ENCODE results near the gene ARHGAP33. TPM values are rescaled to one million over a fixed set of nuclear protein-coding genes. Genes with fewer than 3 reads are reported as not detected.

The ARHGAP33 gene
- total and polyA plus RNA-seq, 2 donors from 2014 or later = 5.6 to 18.5 TPM

DNA sequence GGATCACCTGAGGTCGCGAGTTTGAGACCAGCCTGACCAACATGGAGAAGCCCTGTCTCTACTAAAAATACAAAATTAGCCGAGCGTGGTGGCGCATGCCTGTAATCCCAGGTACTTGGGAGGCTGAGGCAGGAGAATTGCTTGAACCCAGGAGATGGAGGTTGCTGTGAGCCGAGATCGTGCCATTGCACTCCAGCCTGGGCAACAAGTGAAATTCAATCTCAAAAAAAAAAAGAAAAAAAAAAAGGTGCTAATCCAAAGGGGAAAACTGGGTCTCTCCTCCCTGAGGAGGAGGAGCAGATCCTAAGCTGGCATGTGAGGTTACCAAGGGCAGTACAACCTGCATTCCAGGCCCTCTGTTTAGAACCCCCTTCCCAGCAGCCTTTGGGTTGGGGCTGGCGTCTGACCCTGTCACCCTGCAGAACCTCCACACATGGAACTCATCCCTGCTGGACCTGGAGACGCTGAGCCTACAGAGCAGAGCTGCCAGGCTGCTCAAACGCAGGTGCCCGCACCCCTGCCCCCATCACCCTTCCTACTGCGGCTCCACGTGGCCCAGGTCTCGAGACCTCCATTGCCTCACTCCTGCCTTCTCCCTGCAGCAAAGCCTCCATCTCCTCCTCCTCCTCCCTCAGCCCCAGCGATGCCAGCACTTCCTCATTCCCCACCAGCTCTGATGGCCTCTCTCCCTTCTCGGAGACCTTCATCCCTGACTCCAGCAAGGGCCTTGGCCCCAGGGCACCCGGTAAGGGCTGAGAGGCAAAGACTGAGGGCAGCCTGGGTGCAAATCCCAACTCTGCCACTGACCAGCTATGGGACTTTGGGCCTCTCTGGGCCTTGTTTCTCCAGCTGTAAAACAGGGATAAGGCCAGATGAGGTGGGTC lies 10.7 kb upstream of the ARHGAP33 start:
- Histone ChIP-seq H3K27ac (ENCODE audit: low read depth in 2 of 2, low read length in 2 of 2) (no peak overlapping the region), H3K9ac (ENCODE audit: low read length in 3 of 3) (no peak overlapping the region), H3K4me1 (ENCODE audit: control insufficient read depth in 2 of 3, insufficient read depth in 2 of 3, low read depth in 1 of 3, low read length in 3 of 3) (peaks cover 0 to 3% (median 0%) of the 10 kb centered on the region in 3 donors), H3K36me3 (ENCODE audit: control insufficient read depth in 2 of 3, insufficient read depth in 3 of 3, low read length in 3 of 3) (peaks cover 0 to 10% (median 4%) of the 10 kb centered on the region in 3 donors), H3K27me3 (ENCODE audit: control insufficient read depth, insufficient read depth, low read length) (no peaks in the 10 kb centered on the region), H3K9me3 (ENCODE audit: control insufficient read depth in 2 of 3, insufficient read depth in 1 of 3, low read length in 3 of 3) (no peaks in the 10 kb centered on the region), H3K4me3 (ENCODE audit: low read length in 3 of 3) (no peak overlapping the region)
- FAIRE-seq = no peak
- DNase-seq = peak in 1 of 5 donors; percentile 31
- intact Hi-C loops (cut with DNase I) = no loop called here
- no peak for TF ChIP-seq CTCF (IDR thresholded peaks at IDR 0.05; ENCODE audit: borderline replicate concordance, extremely low read depth, insufficient read depth)

- H3K9ac ChIP-seq (ENCODE audit: low read length in 3 of 3) = no peak overlapping the region
- peak in 1 of 5 donors; percentile 55 for DNase-seq
- no peak for FAIRE-seq
- no peaks in the 10 kb centered on the region for H3K9me3 ChIP-seq (ENCODE audit: control insufficient read depth in 2 of 3, insufficient read depth in 1 of 3, low read length in 3 of 3)
- no peak overlapping the region for H3K4me3 ChIP-seq (ENCODE audit: low read length in 3 of 3)
- no peaks in the 10 kb centered on the region for H3K27me3 ChIP-seq (ENCODE audit: control insufficient read depth, insufficient read depth, low read length)
- H3K27ac ChIP-seq (ENCODE audit: low read depth in 2 of 2, low read length in 2 of 2) = no peak overlapping the region
- no peak for TF ChIP-seq CTCF (IDR thresholded peaks at IDR 0.05; ENCODE audit: borderline replicate concordance, extremely low read depth, insufficient read depth)
- H3K4me1 ChIP-seq (ENCODE audit: control insufficient read depth in 2 of 3, insufficient read depth in 2 of 3, low read depth in 1 of 3, low read length in 3 of 3) = peaks cover 0 to 3% (median 0%) of the 10 kb centered on the region in 3 donors
- intact Hi-C loops (cut with DNase I) = no loop called here
- H3K36me3 ChIP-seq (ENCODE audit: control insufficient read depth in 2 of 3, insufficient read depth in 3 of 3, low read length in 3 of 3) = peaks cover 0 to 10% (median 4%) of the 10 kb centered on the region in 3 donors
These were observed 8.7 kb upstream of the ARHGAP33 start for GRCh38 chr19:35766571-35767104.

GRCh38 chr19:35767288-35768081 lies 7.9 kb upstream of the ARHGAP33 start:
- Histone ChIP-seq H3K4me1 (ENCODE audit: control insufficient read depth in 2 of 3, insufficient read depth in 2 of 3, low read depth in 1 of 3, low read length in 3 of 3) (peaks cover 0 to 3% (median 0%) of the 10 kb centered on the region in 3 donors), H3K9me3 (ENCODE audit: control insufficient read depth in 2 of 3, insufficient read depth in 1 of 3, low read length in 3 of 3) (no peaks in the 10 kb centered on the region), H3K36me3 (ENCODE audit: control insufficient read depth in 2 of 3, insufficient read depth in 3 of 3, low read length in 3 of 3) (peaks cover 0 to 4% (median 0%) of the 10 kb centered on the region in 3 donors), H3K9ac (ENCODE audit: low read length in 3 of 3) (no peak overlapping the region), H3K27ac (ENCODE audit: low read depth in 2 of 2, low read length in 2 of 2) (no peak overlapping the region), H3K27me3 (ENCODE audit: control insufficient read depth, insufficient read depth, low read length) (no peaks in the 10 kb centered on the region), H3K4me3 (ENCODE audit: low read length in 3 of 3) (no peak overlapping the region)
- DNase-seq = peak; percentile 88 to 95 (median 92)
- FAIRE-seq = no peak
- TF ChIP-seq CTCF (IDR thresholded peaks at IDR 0.05; ENCODE audit: borderline replicate concordance, extremely low read depth, insufficient read depth) = no peak
- intact Hi-C loops (cut with DNase I) = no loop called here

Measured in kidney (tissue), 14 donors.